GF-D8 (cell line): ENCODE measurements around the gene FAM241B.

Experiments
- DNase-seq: peaks from one replicate; lab custom pipeline; 2025; lab: John Stamatoyannopoulos, UW

Gene FAM241B

DNA sequence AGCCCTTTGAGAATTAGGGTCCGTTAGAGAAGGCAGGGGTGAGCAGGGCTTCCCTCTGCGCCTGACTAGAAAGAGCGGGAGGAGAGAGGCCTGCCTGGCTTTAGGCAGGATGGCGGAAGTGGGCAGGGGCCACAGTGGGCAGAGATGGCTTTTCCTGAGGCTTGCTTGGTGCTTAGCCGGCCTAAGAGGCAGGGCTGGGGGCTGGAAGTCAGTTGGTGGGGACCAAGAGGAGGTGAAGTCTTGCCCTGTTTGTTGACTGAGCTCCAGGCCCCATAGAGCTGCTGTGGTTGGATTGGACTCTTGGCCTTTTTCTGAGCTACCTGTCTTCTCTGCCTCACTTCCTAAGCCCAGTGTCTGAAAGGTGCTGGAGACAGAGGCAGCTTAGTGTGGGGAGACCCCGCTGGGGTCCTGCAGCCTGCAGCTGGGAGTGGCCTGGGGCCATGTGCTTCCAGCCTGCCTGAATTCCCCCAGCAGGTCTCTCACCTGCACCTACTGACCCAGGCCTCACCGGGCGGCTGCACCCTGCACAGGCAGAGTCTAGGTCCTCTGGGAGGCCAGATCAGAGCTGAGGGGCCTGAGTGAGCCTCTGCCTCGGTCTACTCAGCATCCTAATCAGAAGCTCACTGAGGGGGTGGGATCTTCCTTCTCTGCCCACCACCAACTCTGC, 4.8 kb downstream of the FAM241B start:
- no peak for DNase-seq

DNA sequence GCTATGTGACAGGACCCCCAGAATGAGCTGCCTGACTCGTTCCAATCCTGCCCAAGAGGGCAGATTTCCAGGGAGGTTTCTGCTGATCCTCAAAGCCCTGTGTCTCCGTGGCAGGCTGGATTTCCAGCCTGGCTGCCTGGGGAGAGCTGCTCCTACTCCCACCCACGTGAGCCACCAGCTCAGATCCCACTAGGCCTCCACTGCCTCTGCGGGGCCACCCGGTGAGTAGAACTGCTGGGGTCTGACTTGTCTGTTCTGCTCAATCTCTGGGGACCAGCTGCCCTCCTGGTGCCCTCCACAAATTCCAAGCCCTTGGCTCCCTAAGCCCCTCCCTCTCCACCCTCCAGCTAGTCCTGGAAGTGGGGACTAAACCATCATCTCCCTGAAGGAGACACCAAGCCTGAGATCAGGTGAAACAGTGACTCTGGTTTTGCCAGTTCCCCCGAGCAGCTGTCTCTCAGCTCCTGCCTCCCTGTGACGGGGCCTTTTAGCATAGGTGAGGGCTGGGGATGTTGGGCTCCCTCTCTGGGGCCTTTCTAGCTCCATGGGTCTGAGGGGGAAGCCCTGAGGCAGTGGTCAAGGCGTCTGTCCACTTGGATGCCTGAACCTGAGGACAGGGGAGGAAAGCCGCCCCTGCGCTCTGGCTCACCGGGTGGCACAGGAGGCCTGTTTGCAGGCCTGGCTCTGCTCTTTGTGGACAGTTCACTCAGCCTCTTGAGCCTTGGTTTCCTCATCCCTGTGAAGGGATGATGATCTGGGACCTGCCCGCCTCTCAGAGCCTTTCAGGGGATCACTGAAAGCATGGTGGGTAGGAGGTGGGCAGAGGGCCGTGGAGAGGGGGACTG, 5.6 kb downstream of the FAM241B start:
- no peak for DNase-seq

GRCh38 chr10:69636273-69636575, 6.2 kb downstream of the FAM241B start:
- no peak for DNase-seq

DNA sequence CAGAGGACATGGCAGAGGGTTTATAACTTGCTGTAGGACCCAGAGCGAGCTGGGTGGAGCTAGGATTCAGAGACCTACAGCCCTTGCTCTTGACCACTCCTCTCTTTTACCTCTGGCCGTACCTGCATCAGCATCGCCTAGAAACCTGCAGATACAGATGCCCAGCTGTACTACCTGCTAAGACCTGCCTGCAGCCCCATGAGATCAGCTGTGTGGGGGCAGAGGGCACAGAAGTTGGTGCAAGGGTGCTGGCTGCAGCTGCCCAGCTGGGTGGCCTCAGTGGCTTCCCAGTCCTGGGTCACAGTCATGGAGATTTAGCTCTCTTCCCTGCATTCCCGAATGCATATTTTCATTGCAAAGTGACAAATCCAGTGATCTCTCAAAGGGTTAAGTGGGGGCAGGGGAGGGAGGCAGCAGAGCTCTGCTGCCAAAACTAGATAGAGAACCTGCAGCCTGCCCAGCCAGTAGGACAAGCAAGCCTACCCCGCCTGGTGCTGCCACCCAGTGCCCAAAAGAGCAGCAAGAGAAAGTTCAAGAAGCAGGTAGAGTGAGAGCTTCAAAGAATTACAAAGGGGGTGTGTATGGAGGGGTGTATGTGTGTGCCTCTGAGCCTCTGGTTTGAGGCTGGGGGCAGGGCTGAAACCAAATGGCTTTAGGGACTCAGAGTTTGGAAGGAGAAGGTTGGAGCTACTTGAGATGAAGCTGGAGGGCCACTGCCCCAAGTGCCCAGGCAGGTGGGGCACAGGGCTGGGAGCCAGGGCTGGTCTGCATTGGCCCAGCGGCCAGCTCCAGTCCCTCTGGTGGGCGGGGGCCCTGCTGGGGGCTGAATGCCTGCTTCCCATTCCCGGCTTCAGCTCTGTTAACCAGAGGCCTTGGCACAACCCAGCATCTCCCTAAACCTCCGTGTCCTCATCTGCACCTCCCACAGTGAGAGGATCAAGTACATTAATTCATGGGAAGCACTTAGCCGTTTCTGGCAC, 6.9 kb downstream of the FAM241B start:
- DNase-seq = no peak

DNA sequence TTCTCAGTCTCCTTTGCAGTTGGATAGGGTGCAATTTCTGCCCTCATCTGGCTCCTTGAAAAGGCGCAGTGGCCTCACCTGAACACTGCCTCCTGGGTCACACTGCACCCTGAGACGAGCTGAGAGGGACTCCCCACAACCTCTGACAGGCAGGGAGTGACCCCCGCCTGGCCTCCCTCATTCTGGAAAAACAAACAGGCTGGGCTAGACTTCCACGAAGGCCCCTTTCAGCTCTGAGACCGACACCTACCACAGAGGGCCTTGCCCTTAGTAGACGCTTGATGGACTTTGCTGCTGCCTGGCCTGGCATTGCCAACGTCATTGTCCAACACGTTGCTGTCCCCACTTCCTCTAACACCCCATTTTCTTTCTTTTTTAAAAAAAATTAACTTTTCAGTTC, 8.6 kb downstream of the FAM241B start:
- DNase-seq = no peak

DNA sequence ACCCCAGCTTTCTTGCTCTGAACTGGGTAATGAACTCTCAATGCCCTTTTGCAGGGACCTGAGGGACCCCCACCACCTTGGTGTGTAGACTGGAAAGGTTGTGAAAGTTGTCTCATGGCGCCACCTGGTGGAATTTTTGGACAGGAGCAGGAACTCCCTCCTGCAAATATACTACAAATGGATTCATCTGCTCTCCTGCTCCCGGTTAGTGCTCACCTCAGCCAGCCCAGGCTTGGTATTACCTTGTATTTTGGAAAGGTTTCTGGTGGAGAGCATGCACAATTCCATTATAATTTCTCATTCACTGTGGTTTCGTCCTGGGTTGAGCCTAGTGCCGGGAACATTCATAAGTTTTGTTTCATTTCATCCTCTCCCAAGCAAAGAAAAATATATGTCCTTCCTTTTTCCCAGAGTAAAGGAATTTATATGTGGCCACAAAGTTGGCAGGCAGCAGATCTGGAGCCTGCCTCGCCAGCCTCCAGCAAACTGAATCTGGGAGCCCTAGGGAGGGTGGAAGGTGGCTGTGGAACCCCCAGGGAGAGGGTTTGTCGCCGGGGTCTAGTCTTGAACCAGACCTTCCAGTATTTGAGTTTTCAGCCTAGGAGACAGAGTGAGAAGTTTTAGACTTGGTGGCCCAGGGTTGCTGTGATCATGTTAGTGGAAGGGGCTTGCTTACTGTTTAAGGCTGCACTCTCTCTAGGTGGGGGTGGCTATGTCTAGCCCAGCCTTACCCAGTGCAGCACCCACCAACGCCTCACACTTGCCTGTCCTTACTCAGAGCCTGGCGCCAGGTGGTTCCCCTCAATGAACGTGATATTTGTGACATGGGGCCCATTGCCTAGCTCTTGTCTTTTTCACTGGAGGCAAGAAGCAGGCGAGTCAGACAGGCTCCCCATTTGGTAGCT, 9.5 kb downstream of the FAM241B start:
- no peak for DNase-seq

DNA sequence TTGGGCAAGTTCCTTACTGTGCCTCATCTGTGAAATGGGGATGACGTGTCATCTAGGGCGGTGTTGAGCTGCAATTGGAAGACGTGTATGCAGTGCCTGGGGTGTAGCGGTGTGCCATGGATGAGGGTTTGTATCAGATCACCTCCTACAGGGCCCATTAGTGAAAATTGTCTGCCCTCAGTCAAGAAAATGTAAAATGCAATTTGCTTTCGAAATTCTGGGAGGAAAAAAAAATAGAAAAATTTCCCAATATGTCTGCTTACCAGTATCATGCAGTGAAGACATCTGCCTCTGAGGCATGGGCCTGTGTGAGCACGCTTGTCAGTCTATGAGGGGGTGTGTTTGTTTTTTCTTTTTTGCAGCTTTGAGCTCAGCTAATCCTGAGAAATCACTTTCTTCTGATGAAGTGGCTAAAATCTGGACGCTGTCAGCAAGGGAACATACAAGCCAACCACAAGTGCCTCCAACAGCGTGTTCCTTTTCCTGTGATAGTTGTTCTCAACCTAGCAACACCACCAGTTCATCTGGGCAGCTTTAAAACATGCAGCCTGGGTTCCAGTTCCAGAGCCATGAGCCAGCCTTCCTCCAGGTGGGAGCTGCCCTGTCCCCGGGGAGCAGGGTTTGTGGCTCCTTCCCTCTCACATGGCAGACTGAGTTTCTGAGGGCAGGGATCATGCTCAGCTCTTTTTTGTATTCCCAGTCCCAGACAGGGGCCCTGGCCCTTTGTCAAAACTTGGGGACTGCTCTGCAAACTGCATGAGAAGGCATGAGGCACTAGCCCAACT, 10.3 kb downstream of the FAM241B start:
- no peak for DNase-seq

DNA sequence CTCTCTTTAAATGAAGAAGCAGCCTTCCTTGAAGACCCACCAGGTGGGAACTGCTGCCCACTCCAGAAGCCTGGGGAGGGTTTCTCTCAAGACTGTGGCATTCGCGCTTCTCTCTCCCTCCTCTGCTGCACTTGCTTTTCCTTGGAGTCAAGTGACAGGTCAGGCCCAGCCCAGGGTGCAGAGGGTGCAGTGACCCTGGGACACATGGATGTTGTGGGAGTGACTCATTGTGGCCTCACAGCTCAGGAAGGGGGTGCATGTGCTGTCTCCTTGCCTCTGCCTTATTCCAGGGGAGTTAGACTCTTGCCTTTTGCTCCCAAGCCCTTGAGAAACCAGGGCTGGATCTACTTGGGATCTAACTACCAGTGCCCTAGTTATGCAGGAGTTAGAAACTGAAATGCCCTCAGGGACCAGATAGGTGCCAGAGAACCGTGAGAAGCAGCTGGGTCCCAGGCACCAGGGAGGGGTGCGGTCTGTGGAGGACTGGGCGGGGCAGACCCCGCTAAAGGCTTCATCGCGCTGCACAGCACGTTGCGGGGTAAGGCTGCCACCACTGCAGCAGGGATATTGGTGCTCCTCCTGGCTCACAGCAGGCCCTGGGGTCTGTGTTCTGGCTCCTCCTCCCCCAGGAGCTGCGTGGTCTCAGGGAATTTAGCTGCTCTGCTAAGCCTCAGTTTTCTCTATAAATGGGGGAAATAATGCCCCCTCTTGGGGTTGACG, 11.4 kb downstream of the FAM241B start:
- no peak for DNase-seq

DNA sequence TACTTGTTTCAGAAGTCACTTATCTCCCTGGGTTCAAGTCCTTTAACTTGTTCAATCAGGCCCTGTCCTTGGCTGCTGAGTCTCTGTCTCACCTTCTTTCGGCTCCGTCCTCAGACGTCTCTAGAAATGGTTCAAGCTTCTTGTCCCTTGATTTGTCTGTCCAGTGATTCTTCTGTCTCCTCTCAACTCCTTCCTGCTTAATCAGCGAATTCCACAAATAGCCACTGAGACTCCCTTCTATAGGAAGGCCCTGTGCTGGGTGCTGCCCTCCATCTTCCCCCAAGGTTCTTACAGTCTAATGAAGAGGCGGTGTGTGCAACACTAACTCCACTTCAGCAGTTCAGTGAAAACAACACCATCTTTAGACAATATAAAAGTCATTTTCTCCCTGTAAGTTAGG, 12.7 kb downstream of the FAM241B start:
- no peak for DNase-seq

GRCh38 chr10:69643779-69644657, 14.0 kb downstream of the FAM241B start:
- no peak for DNase-seq

DNA sequence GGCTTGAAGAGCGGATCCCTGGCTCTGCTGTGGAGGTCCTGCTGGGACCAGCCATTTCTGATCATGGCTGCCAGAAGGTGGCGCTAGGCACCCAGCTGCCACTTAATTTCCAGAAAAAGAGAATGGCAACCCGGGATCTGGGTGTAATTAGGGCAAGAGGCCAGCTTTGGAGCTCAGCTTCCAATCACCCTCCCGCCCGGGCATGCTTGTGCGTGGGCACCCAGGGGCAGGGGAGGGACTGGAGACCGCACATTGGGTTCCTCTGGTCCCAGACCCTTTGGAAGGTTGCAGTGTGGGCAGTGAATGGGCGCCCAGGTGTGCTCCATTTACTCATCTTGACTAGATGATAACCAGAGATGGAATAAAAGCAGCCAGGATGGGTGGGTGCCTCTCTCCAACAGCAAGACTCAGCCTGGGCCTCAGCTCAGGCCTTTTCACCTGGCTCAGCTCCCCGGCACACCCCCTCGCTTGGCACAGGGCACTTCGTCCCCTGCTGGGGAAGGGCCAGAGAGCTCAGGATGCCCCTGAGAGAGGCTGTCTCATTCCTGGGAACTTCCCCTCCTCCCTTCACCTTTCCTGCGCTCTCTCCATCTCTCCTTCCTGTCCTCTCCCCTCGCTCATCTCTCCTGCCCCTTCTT, 14.7 kb downstream of the FAM241B start:
- DNase-seq = no peak

DNA sequence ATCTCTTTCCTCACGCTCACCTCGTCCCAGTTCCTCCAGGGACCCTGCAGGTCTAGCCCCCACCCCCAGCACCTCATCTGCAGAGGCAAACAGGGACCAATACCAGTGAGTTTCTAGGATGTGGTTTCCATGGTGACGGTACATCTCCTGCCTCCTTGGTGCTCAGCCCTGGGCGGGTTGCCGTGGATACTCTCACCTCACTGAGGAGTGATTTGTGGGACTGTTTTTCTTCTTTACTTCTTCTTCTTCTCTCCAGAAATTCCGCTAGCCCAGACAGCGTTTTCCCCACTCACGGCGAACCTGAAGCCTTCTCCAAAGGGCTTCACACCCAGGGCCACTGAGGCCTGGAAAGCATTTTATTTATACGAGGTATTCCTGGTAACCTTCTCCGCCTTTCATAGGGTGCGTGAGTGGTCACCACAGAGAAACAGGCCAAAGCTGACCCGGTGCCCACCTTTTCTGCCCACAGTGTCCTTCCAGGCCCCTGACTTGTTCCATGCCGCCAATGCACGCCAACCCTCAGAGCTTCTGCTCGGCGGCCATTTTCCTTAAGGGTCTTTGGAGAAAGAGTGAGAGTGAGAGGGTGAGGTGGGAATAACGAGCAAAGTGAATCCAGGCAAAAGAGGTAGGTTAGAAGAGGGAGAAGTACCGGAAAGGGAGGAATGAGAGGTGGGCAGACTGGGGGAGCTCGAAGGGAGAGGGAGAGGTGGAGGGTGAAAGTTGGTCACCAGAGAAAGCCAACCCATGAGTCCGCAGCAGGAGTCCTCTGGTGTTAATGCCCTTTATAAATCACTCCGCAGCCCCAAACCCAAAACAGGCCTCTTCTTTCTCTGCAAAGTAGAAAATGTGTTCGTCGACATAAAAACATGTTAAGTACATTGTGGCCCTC, 15.5 kb downstream of the FAM241B start:
- DNase-seq = no peak

DNA sequence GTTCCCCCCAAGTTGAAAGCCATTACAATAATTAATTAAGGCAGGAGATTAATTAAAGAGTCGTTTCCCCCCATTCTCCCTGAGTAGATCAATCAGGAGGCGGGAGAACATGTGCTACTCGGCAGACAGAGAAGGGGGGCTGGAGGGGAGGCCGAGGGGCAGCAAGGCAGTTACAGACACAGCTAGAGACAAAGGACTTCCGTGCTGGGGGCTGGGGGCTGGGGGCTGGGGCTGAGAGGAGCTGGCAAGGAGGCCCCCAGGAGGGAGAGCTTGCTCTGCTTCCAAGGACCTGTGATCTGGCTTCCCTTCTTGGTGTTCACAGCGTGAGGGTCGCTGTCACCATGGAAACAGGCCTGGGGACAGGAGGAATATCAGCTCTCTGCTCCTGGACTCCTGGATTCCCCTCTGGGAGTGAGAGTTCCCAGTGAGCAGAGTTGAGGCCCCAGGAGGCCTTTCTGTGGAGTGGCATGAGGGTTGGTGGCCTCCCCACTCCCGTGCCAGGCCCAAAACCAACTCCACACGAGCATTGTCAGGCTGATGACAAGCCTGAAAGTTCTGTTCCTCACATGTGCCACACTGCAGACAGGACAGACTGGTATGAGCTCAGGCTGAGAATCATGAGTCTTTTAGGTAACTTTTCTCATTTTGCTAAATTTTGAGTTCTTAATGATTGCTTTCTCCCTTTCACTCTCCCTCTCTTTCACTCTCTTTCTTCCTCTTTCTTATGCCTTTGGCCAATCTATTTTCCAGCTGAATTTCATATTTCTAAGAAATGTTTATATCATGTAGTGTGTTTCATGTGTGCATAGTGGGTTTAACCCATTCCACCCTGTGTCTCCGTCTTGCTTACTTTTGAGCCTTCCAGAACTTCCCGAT, 16.4 kb downstream of the FAM241B start:
- no peak for DNase-seq

- DNase-seq = no peak
Observed at GRCh38 chr10:69647126-69647525, 17.1 kb downstream of the FAM241B start.

- no peak for DNase-seq
Observed at GRCh38 chr10:69647819-69648218, 17.8 kb downstream of the FAM241B start.

DNA sequence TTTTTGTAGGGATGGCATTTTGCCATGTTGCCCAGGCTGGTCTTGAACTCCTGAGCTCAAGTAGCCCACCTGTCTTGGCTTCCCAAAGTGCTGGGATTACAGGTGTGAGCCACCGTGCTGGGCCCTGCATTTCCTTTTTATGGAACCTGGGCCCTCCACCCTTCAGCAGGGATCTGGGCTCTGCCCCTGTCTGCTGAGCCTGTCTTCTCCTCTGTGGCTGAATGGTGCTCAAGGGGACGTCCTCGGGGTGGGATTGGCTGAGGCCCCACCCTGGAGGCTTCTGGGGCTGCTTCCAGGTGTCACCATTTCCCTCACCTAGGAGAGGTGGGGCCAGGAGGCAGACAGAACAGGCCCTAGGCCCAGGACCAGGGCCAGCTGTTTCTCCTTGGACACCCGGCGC, 18.4 kb downstream of the FAM241B start:
- no peak for DNase-seq
